ENCODE data around the gene TESPA1. TPM values are rescaled to one million over a fixed set of nuclear protein-coding genes. Genes with fewer than 3 reads are reported as not detected.

Gene TESPA1
- total and polyA plus RNA-seq, 9 of the 15 experiments (the other 6 are each of a cell fraction or from before 2014, with no cell fraction given) = 0.72 to 7.1 (median 2.4) TPM

GRCh38 chr12:54987611-54988231, 3.2 kb upstream of the TESPA1 start (continued):
- TF ChIP-seq ZNF407 (IDR thresholded peaks at IDR 0.05; ENCODE audit: low read depth) (peak; percentile 26; the same call in 1 of the 2 replicates), ZNF384 (IDR thresholded peaks at IDR 0.05; ENCODE audit: low read depth, low read length) (peak; percentile 79), LARP7 (IDR thresholded peaks at IDR 0.05) (peak; percentile 95), NCOA2 (IDR thresholded peaks at IDR 0.05; ENCODE audit: partially characterized antibody in 2 of 2) (peak in 1 of 2 experiments; percentile 10), RBM39 (optimal IDR thresholded peaks at IDR 0.05; ENCODE audit: low read depth, low read length) (no peak), TRIM24 (IDR thresholded peaks at IDR 0.05) (peak; percentile 28 to 44; a peak in 1 of 4 replicates), DPF2 (IDR thresholded peaks at IDR 0.05) (peak; percentile 95), MEF2A (IDR thresholded peaks at IDR 0.05; ENCODE audit: control insufficient read depth, low read depth, low read length) (peak; percentile 89), MCM7 (IDR thresholded peaks at IDR 0.05) (peak in 1 of 2 experiments; percentile 55; a peak in 1 of 4 replicates), SNIP1 (IDR thresholded peaks at IDR 0.05; ENCODE audit: low read depth) (0 out of 2 replicates have a peak, but pooled peaks have one; percentile 16), DIDO1 (tag; IDR thresholded peaks at IDR 0.05; ENCODE audit: low read depth) (0 out of 2 replicates have a peak, but pooled peaks have one; percentile 44)
- TF ChIP-seq, protein P1, sequence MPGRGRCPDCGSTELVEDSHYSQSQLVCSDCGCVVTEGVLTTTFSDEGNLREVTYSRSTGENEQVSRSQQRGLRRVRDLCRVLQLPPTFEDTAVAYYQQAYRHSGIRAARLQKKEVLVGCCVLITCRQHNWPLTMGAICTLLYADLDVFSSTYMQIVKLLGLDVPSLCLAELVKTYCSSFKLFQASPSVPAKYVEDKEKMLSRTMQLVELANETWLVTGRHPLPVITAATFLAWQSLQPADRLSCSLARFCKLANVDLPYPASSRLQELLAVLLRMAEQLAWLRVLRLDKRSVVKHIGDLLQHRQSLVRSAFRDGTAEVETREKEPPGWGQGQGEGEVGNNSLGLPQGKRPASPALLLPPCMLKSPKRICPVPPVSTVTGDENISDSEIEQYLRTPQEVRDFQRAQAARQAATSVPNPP (IDR thresholded peaks at IDR 0.05; ENCODE audit: borderline replicate concordance, insufficient read depth, insufficient read length) = no peak
- TF ChIP-seq, protein P2, sequence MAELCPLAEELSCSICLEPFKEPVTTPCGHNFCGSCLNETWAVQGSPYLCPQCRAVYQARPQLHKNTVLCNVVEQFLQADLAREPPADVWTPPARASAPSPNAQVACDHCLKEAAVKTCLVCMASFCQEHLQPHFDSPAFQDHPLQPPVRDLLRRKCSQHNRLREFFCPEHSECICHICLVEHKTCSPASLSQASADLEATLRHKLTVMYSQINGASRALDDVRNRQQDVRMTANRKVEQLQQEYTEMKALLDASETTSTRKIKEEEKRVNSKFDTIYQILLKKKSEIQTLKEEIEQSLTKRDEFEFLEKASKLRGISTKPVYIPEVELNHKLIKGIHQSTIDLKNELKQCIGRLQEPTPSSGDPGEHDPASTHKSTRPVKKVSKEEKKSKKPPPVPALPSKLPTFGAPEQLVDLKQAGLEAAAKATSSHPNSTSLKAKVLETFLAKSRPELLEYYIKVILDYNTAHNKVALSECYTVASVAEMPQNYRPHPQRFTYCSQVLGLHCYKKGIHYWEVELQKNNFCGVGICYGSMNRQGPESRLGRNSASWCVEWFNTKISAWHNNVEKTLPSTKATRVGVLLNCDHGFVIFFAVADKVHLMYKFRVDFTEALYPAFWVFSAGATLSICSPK (IDR thresholded peaks at IDR 0.05; ENCODE audit: borderline replicate concordance) = peak; percentile 85; the same call in 1 of the 2 replicates
